Stimulated activated CD4-positive, alpha-beta T cell treated with anti-CD3 and anti-CD28 coated beads, Interleukin-1b, Interleukin-23, amount 100 ng/mL, for 48 hours (primary cell): ENCODE measurements around the gene ITGA11.

ENCODE experiments used
- DNase-seq: peaks from one replicate; pipeline ENCODE4 v3.0.0-alpha.2; 2020

ITGA11 gene

GRCh38 chr15:68325726-68326125, 106.2 kb downstream of the ITGA11 start:
- DNase-seq: no peak

DNA sequence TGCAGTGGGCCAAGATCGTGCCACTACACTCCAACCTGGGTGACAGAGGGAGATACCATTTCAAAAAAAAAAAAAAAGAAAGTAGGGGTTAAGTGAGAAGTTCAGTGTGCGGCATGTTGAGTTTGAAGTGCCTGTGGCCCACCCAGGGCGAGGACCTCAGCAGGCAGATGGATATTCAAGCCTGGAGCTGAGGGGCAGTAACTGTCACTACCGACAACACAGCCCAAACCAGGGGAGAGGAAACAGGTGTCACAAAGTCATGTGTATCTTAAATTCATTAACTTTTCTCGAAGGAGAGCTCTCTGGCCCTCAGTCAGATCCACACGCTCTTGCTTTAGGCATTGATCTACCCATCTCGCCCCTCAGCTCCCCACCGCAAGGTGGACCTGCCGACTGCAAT, 109.2 kb downstream of the ITGA11 start:
- no peak for DNase-seq

GRCh38 chr15:68321229-68321628, 110.7 kb downstream of the ITGA11 start:
- DNase-seq: no peak

GRCh38 chr15:68319997-68320396, 112.0 kb downstream of the ITGA11 start:
- DNase-seq: no peak

GRCh38 chr15:68318931-68319909, 112.7 kb downstream of the ITGA11 start:
- DNase-seq: no peak

DNA sequence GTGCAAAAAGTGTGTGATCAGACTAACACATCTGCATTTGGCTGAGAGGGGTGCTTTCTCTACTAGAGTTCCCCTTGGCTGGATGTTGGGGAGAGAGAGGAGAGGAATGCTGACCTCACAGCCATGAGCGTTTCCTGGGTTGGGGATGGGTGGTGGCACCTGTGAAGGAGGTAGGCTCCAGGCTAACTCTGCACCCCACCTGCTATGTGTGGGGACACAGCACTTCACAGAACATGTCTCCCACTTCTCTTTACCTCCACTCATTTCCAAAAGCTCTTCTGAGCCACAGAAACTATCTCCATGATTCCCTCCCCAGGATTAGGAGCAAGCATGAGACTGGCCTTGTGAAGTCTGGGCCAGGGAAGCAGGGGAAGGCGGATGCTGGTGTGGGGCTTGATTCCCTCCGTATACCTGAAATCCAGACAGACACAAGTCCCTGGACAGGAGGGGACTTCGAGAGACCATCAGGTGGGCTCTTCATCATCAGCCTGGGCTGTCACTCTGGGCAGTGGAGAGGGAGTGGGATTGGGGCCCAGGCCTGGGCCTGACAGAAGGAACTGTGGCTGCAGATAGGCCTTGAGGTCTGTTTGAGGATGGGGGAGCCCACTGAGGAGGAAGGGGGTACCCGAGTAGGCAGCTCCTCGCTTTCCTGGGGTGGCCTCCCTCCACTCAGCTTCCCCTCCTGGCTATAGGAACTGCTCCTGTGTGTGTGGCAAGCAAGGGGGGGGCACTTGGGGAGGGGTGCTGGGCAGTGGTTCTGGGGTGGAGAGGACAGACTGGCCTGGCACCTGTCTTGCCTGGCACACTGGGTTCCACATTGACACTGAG, 113.7 kb downstream of the ITGA11 start:
- no peak for DNase-seq

DNA sequence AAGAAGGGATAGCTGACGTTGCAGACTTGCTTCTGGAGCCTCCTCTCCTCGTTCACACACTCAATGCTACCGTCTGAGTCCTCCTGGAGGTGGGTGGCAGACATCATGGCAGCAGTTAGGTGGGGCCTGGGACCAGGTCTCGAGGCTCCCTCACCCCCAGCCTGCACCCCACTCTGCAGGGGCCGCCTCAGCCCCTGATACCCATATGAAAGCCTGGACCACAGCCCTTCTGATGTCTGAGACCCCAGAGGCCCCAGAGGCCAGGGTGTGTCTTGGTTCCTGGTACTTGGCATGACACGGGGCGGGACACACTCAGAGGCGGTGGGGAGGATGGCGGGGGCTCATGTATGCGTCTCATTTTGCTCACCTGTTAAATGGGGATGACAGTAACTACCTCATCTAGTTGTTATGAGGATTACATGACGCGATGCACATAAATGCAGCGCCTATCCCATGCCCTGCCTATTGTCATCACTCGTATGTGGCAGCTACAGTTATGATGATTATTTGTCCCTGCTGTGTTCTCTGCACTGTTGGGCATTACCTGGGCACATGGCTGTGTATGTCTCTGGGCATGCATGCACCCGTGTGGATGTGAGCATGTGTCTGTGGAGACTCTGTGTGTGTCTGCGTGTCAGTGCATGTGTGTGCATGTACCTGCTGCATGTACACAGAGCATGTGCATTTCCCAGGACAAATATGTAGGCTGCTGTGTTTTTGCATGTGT, 114.5 kb downstream of the ITGA11 start:
- DNase-seq: no peak

DNA sequence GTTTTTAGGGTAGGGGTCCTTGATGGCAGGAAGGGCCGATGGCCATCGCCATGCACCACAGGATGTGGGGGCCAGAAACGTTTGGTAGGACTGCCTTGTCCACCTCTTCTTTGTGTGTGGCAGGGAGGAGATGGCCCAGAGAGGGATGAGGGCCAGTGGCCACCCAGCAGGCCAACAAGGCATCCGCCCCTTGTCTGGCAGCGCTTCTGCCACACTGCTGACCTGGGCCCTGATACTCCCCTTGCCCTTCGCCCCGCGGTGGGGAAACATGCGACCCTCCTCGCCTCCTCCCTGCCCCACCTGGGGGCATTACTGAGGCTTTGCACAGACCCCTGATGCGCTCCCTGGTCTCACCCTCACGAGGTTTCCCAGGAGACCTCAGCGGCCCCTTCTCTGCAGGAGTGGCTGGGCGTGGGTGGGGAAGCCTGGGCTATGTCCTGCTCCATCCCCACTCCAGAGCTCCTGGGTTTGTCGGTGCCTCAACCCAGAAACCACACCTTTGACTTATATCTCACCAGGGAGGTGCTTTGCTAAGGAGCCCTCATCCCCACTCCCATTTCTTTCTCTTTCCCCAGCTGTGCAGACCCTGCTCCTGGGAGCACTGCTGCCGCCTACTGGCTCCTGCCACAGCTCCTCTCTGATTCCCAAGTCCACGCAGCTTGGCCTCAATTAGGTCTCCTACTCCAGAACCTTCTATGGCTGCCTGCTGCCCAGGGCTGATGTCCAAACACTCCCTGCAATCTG, 115.7 kb downstream of the ITGA11 start:
- DNase-seq: no peak

DNA sequence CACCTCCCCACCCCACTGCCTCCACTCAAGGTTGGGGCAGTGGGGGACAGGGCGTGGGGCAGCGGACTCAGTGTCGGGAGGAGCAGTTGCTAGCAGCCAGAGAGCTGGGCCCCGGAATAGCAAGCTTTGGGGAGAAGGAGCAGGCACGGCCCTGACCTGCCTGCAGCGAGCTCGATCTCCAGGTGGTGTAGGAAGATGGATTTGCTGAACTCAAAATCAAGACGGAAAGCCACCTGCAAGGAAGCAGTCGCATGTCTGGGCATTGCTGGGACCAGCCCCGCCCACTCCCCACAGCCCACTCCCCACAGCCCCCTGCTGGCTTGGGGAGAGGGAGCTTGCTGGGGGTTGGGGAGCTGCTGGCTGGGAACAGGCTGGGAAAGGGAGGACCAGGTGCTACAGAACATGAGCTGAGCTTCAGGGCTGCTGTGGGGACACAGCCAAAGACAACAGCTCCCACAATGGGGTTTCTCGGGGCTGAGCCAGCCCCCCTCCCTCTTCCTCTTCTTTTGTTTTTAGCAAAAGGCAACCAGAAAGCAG, 116.4 kb downstream of the ITGA11 start:
- no peak for DNase-seq

DNA sequence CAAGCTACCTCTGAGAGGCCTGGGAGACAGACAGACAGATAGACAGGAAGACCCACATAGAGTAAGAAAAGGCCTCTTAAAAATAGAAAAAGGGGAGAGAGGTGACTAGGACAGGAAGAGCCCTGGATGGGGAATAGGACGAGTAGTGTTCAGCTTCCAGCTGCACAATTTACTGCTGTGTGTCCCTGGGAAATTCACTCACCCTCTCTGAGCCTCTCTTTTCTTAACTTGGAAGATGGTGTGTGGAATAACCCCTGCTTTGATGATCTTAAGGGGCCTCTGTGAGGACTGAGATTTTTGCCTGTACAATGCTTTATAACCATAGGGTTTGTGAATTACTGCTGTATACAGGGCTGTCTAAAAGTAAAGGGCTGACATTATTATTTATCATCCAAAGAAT, 116.9 kb downstream of the ITGA11 start:
- DNase-seq: no peak

DNA sequence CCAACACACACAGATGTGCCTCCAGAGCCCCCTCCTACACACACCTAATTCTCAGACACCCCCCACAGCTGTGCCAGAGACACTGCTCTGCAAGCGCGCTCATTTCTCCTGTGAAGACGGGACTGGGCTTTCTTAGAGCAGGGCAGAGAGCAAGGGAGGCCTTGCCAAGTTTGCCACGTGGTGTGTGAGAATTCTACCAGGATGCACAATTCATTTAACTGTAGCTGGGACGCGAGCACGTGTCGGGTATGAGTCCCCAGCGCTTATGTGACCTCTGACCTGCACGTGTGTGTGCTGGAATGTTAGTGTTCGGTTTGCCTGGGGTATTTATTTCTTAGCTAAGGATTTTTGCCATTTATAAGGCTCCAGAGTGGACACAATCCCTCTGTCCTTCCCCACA, 117.4 kb downstream of the ITGA11 start:
- DNase-seq: no peak

- no peak for DNase-seq
These were observed 118.2 kb downstream of the ITGA11 start for GRCh38 chr15:68313501-68314410.

DNA sequence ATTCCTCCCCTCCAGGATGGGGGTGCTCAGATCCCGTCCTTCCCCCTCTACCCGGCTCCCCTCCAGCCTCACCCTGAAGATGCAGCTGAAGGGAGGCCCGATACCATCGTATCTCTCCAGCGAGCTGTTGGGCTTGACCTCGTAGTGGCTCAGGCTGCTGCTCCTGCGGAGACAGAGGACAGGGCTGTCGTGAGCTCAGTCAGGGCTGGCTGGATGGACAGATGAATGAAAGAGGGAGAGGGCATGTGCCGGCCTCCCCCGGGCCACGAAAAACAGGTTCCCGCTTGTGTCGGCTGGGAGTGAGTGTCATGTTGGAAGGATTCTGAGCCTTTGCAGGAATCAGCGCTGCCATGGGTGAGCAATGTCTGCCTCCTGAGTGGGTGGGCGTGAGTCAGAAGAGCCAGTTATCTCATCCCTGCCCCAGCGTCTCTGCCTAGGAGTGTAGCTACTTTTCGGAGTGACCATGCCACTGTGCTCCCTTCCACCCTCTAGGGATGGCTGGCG, 119.2 kb downstream of the ITGA11 start:
- DNase-seq: no peak

GRCh38 chr15:68311859-68312557, 120.0 kb downstream of the ITGA11 start:
- DNase-seq: no peak

DNA sequence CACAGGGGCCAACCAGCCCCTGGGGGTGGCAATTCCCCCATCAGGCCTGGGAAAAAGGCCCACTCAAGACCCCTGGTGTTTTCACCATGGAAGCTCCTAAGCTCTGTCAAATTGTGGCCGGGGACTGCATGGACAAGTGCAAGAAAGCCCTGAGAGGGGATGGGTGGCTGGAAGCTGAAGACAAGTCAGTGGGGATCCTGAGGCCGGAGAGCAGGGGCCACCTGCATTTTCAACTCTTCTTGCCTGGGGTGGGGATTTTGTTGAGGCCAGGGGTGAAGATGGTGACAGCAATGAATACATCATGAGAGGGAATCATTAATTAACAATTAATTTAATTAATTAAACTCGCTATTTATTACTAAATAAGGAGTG, 120.5 kb downstream of the ITGA11 start:
- no peak for DNase-seq

DNA sequence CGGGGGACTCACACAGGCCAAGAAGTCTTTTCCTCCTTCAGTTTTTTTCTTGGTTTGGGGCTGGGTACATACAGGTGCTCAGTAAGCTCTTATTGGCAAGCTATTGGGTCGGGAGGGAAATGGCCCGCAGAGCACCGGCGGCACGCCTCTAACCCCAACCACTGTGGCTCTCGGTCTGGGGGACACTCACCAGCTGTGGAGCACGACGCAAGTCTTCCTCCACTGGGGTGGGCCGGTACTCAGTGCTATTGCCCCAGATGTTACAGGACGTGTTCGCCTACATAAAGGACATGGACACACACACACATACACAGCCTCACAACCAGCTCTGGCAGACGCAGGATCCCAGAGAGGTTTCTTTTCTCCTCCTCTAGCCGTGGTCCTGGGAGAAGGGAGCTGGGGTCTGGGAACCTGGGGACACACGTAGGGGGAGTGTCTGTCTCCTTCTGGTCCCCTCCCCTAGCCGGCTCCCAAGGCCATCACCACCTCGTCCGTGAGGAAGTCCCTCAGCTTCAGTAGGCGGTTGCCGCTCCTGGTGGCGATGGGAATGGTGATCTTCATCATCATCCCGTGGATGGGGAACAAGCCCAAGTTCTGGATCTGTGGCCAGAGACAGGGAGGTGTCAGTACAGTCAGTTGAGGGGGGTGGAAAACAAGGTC, 121.0 kb downstream of the ITGA11 start:
- no peak for DNase-seq

DNA sequence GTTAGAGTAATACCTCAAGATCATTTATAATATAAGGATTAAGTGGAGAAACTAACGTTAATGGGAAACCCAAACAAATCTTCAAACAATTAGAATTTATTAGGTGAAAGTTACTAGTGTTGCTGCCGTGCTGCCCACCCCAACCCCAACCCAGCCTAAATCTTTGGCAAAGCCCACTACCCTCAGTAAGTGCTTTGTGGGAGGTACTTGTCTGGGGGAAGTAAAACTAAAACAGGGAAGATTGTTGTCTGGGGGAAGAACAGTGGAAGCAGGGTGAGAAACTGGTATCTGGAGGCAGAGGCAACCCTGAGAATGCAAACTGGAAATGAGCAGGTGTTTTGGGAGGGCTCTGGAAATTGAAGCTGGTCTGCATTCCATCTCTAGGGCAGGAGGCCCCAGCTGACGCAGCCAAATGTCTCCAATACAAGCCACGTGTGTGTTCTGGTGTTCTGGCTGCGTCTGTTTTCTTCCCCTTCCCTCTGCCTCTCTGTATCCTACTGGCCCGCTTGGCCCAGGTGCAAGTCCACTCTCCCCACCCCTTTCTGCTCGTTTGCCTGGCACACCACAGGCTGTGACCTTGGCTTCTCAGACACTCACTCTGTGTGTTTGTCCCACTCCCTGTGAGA, 121.7 kb downstream of the ITGA11 start:
- DNase-seq: no peak

DNA sequence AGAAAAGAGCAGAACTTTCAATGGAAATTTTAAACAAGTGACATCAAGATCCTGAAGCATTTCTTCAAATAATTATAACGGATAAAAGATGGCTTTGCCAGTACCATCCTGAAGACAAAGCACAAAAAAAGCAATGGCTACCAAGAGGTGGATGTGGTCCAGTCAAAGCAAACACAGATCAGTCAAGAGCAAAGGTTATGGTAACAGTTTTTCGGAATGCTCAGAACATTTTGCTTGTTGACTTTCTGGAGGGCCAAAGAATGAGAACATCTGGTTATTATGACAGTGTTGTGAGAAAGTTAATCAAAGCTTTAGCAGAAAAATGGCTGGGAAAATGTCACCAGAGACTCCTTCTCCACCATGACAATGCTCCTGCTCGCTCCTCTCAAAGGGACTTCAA, 122.9 kb downstream of the ITGA11 start:
- no peak for DNase-seq
